ENCODE results near the gene NRXN2. TPM values are rescaled to one million over a fixed set of nuclear protein-coding genes. Genes with fewer than 3 reads are reported as not detected.

Gene NRXN2
- polyA plus RNA-seq, 1 experiment, result 0.20 TPM

DNA sequence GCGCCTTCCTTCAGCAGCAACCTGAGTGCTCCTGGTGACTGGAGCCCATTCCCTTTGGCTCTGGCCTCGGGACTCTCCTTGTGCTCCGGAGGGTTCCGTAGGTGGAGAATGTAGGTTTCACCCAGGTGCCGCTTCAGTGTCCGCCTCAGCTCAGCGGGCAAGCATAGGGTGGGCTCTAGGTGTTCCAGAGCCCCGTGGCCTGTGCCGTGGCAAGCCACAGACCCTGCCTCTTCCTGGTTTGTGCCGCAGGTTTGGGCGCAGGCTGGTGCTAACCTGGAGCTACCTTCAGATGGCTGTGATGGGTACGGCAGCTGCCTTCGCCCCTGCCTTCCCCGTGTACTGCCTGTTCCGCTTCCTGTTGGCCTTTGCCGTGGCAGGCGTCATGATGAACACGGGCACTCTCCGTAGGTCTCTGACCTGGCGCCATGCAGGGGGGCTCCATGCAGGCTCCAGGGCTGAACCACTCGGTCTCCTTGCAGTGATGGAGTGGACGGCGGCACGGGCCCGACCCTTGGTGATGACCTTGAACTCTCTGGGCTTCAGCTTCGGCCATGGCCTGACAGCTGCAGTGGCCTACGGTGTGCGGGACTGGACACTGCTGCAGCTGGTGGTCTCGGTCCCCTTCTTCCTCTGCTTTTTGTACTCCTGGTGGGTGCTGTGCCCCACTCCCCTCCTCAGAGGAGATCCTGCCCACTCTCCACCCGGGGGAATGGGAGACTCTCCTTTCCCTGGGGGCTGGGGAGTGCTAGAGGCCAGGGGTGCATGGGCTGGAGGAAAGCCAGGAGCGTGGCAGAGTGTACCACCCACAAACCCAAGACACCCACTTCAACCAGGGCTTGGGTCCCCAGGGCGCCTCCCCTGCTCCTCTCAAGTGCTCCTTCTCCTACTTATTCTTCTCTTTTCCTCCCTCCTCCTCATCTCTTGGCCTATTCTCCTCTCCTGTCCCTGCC lies 129.6 kb downstream of the NRXN2 start:
- H3K4me3 ChIP-seq (ENCODE audit: low read depth, low read length), result no peak overlapping the region
- no peaks in the 10 kb centered on the region for H3K36me3 ChIP-seq (ENCODE audit: control insufficient read depth, insufficient read depth, low read length)
- DNase-seq (ENCODE audit: low read depth), result no peak
- POLR2A ChIA-PET, result no interaction called here
- H3K27me3 ChIP-seq (ENCODE audit: control insufficient read depth, insufficient read depth, low read length), result no peaks in the 10 kb centered on the region
- no peak for TF ChIP-seq CTCF (IDR thresholded peaks at IDR 0.05; ENCODE audit: insufficient read depth, low read depth, low read length)
- CTCF ChIA-PET, result no interaction called here

- DNase-seq (ENCODE audit: low read depth), result no peak
- ChIA-PET CTCF (no interaction called here), POLR2A (no interaction called here)
- no peak for TF ChIP-seq CTCF (IDR thresholded peaks at IDR 0.05; ENCODE audit: insufficient read depth, low read depth, low read length)
- Histone ChIP-seq H3K36me3 (ENCODE audit: control insufficient read depth, insufficient read depth, low read length) (no peaks in the 10 kb centered on the region), H3K27me3 (ENCODE audit: control insufficient read depth, insufficient read depth, low read length) (no peaks in the 10 kb centered on the region), H3K4me3 (ENCODE audit: low read depth, low read length) (no peak overlapping the region)
Observed at GRCh38 chr11:64592656-64593055, 130.3 kb downstream of the NRXN2 start.

GRCh38 chr11:64592234-64592615 lies 130.8 kb downstream of the NRXN2 start:
- CTCF ChIA-PET, result no interaction called here

GRCh38 chr11:64591257-64592233 lies 131.5 kb downstream of the NRXN2 start:
- no peak overlapping the region for H3K4me3 ChIP-seq (ENCODE audit: low read depth, low read length)
- CTCF ChIA-PET, result no interaction called here
- TF ChIP-seq CTCF (IDR thresholded peaks at IDR 0.05; ENCODE audit: insufficient read depth, low read depth, low read length), result no peak
- H3K27me3 ChIP-seq (ENCODE audit: control insufficient read depth, insufficient read depth, low read length), result no peaks in the 10 kb centered on the region
- no peak for DNase-seq (ENCODE audit: low read depth)
- H3K36me3 ChIP-seq (ENCODE audit: control insufficient read depth, insufficient read depth, low read length), result no peaks in the 10 kb centered on the region
- POLR2A ChIA-PET, result no interaction called here

More at GRCh38 chr11:64592234-64592615, 130.8 kb downstream of the NRXN2 start:
- no peak overlapping the region for H3K4me3 ChIP-seq (ENCODE audit: low read depth, low read length)
- H3K27me3 ChIP-seq (ENCODE audit: control insufficient read depth, insufficient read depth, low read length), result no peaks in the 10 kb centered on the region
- DNase-seq (ENCODE audit: low read depth), result no peak
- no peak for TF ChIP-seq CTCF (IDR thresholded peaks at IDR 0.05; ENCODE audit: insufficient read depth, low read depth, low read length)
- POLR2A ChIA-PET, result no interaction called here
- no peaks in the 10 kb centered on the region for H3K36me3 ChIP-seq (ENCODE audit: control insufficient read depth, insufficient read depth, low read length)

DNA sequence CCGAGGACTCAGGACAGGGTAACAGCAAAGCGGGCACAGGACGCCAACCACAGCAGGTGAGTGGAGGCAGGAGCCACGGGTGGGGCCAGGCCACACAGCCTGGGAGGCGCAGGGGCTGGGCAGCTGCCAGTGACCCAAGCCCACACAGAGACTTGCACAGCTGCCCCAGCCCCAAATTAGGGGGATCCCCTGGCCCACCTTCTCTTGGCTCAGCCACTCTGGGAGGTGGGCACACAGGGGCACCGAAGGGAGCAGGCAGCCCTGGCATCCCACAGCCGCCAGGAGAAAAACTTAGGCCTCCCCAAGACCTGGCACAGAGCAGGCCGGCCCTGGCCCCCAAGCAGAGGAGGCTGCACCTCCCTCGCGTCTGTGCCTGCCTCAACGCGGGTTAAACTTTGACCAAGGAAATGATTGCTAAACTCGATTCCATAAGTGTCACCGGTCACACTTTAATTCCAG lies 132.2 kb downstream of the NRXN2 start, which contains the start of gene SLC22A12:
TSS of gene SLC22A12 (plus strand) at position 458 of the 459 bp plus-strand sequence. CDS start 337 bp downstream, outside the sequence.
- H3K4me3 ChIP-seq (ENCODE audit: low read depth, low read length), result no peak within 1 kb of the TSS
- no peak for TF ChIP-seq CTCF (IDR thresholded peaks at IDR 0.05; ENCODE audit: insufficient read depth, low read depth, low read length)
- no peaks in the 10 kb centered on the region for H3K27me3 ChIP-seq (ENCODE audit: control insufficient read depth, insufficient read depth, low read length)
- no peak for DNase-seq (ENCODE audit: low read depth)
- H3K36me3 ChIP-seq (ENCODE audit: control insufficient read depth, insufficient read depth, low read length), result no peaks in the 10 kb centered on the region
- CTCF ChIA-PET, result interaction anchor here (0.6 kb wide), 1 partner anchor 17 kb away, joined by 3 read pairs; no protein-coding TSS in a partner anchor
- POLR2A ChIA-PET, result no interaction called here
